Trophoblast cell (in vitro differentiated cells and primary cell): ENCODE measurements around the gene TXLNG.

ENCODE experiments used
- DNase-seq, 2 donors: peaks; one replicate each; pipeline ENCODE4 v3.0.0-alpha.2; 2016
- H2AFZ ChIP-seq: 2 replicates; pipeline ENCODE4 v1.6.1; 2013; ENCODE audit warnings: low read length, moderate library complexity, mild to moderate bottlenecking; ENCODE audit not compliant: insufficient read depth, poor library complexity
- H2AK5ac ChIP-seq: 2 replicates; pipeline ENCODE4 v1.6.1; 2013; ENCODE audit warnings: mild to moderate bottlenecking, low read length
- H2BK120ac ChIP-seq: 2 replicates; pipeline ENCODE4 v1.6.1; 2013; ENCODE audit warnings: low read length, mild to moderate bottlenecking, moderate library complexity; ENCODE audit not compliant: insufficient read depth, poor library complexity
- H2BK12ac ChIP-seq: 2 replicates; pipeline ENCODE4 v1.6.1; 2013; ENCODE audit warnings: mild to moderate bottlenecking, low read length, moderate library complexity
- H2BK5ac ChIP-seq: 2 replicates; pipeline ENCODE4 v1.6.1; 2013; ENCODE audit warnings: low read length, low read depth, moderate library complexity, mild to moderate bottlenecking; ENCODE audit not compliant: poor library complexity
- H3K14ac ChIP-seq: 2 replicates; pipeline ENCODE4 v1.6.1; 2013; ENCODE audit warnings: mild to moderate bottlenecking, low read length
- H3K18ac ChIP-seq: 2 replicates; pipeline ENCODE4 v1.6.1; 2013; ENCODE audit warnings: mild to moderate bottlenecking, low read length
- H3K23ac ChIP-seq: 2 replicates; pipeline ENCODE4 v1.6.1; 2013; ENCODE audit warnings: low read length
- H3K27ac ChIP-seq: 2 replicates; pipeline ENCODE4 v1.5.1; 2013; ENCODE audit warnings: low read depth, mild to moderate bottlenecking, inconsistent platforms, low read length, moderate library complexity
- H3K27me3 ChIP-seq: 2 replicates; pipeline ENCODE4 v1.6.1; 2013; ENCODE audit warnings: inconsistent platforms, mild to moderate bottlenecking, low read length, moderate library complexity; ENCODE audit not compliant: insufficient read depth
- H3K36me3 ChIP-seq, 2 experiments: 1 replicate in 1 of 2; 2 replicates in 1 of 2; pipeline ENCODE4 v1.6.1; 2013; ENCODE audit warnings: low read length in 2 of 2, mild to moderate bottlenecking in 2 of 2, moderate library complexity in 1 of 2; ENCODE audit not compliant: insufficient read depth in 2 of 2, control insufficient read depth in 1 of 2
- H3K4ac ChIP-seq: 2 replicates; pipeline ENCODE4 v1.6.1; 2013; ENCODE audit warnings: low read depth, mild to moderate bottlenecking, low read length, moderate library complexity
- H3K4me1 ChIP-seq, 2 experiments: 1 replicate in 1 of 2; 2 replicates in 1 of 2; pipeline ENCODE4 v1.6.1; 2013; ENCODE audit warnings: low read length in 2 of 2, mild to moderate bottlenecking in 2 of 2, moderate library complexity in 1 of 2; ENCODE audit not compliant: insufficient read depth in 2 of 2, control insufficient read depth in 1 of 2
- H3K4me2 ChIP-seq: 2 replicates; pipeline ENCODE4 v1.6.1; 2013; ENCODE audit warnings: inconsistent platforms, mild to moderate bottlenecking, low read length, moderate library complexity
- H3K4me3 ChIP-seq: 2 replicates; pipeline ENCODE4 v1.5.1; 2013; ENCODE audit warnings: mild to moderate bottlenecking, low read depth, low read length, inconsistent platforms
- H3K79me1 ChIP-seq: one replicate; pipeline ENCODE4 v1.6.1; 2013; ENCODE audit warnings: low read length
- H3K79me2 ChIP-seq: 2 replicates; pipeline ENCODE4 v1.6.1; 2013; ENCODE audit warnings: low read length, mild to moderate bottlenecking; ENCODE audit not compliant: control insufficient read depth, insufficient read depth, poor library complexity
- H3K9ac ChIP-seq: 2 replicates; pipeline ENCODE4 v1.6.1; 2013; ENCODE audit warnings: mild to moderate bottlenecking, low read length
- H3K9me3 ChIP-seq: 2 replicates; pipeline ENCODE4 v1.6.1; 2013; ENCODE audit warnings: low read depth, mild to moderate bottlenecking, control low read depth, inconsistent platforms, low read length; ENCODE audit not compliant: insufficient read depth
- H4K12ac ChIP-seq: 2 replicates; pipeline ENCODE4 v1.6.1; 2013; ENCODE audit warnings: low read depth, mild to moderate bottlenecking, low read length, moderate library complexity
- H4K8ac ChIP-seq: 2 replicates; pipeline ENCODE4 v1.6.1; 2013; ENCODE audit warnings: low read depth, mild to moderate bottlenecking, low read length, moderate library complexity
- H4K91ac ChIP-seq: one replicate; pipeline ENCODE4 v1.6.1; 2013; ENCODE audit warnings: low read depth, mild to moderate bottlenecking, low read length, moderate library complexity
- WGBS: extraction: QIAGEN DNeasy Blood & Tissue Kit; methylation state at CpG from one replicate; pipeline ENCODE4 v1.1.7; 2013; ENCODE audit warnings: missing lambda C conversion rate; ENCODE audit not compliant: insufficient read length, insufficient coverage; ENCODE audit errors: extremely low coverage; 5-methylcytosine and 5-hydroxymethylcytosine counted together

TXLNG gene

GRCh38 chrX:16851827-16852226, 65.6 kb downstream of the TXLNG start:
- Histone ChIP-seq H3K79me1 (no peaks in the 10 kb centered on the region), H3K23ac (no peak overlapping the region), H3K27ac (no peak overlapping the region), H3K4ac (no peak overlapping the region), H4K8ac (no peak overlapping the region), H3K9ac (no peak overlapping the region), H2BK120ac (no peak overlapping the region), H3K79me2 (no peaks in the 10 kb centered on the region), H2BK5ac (no peak overlapping the region), H2AK5ac (no peak overlapping the region), H2AFZ (no peak overlapping the region), H3K4me1 (no peaks in the 10 kb centered on the region), H4K91ac (no peak overlapping the region), H3K9me3 (no peaks in the 10 kb centered on the region), H3K4me2 (no peak overlapping the region), H2BK12ac (no peak overlapping the region), H3K14ac (no peak overlapping the region), H3K36me3 (peaks cover 23 to 27% of the 10 kb centered on the region in 2 experiments), H3K18ac (no peak overlapping the region), H3K27me3 (no peaks in the 10 kb centered on the region), H3K4me3 (no peak overlapping the region), H4K12ac (no peak overlapping the region)
- no CpG with 5 or more reads among the region's 3 CpGs for WGBS
- no peak for DNase-seq

GRCh38 chrX:16852617-16853179, 66.4 kb downstream of the TXLNG start:
- no peak for DNase-seq
- Histone ChIP-seq H4K12ac (no peak overlapping the region), H3K4me3 (no peak overlapping the region), H2AK5ac (no peak overlapping the region), H3K36me3 (peaks cover 22 to 23% of the 10 kb centered on the region in 2 experiments), H3K18ac (no peak overlapping the region), H3K23ac (no peak overlapping the region), H4K8ac (no peak overlapping the region), H3K14ac (no peak overlapping the region), H2BK120ac (no peak overlapping the region), H3K27ac (no peak overlapping the region), H2BK5ac (no peak overlapping the region), H3K4ac (no peak overlapping the region), H3K9ac (no peak overlapping the region), H2BK12ac (no peak overlapping the region), H3K27me3 (no peaks in the 10 kb centered on the region), H4K91ac (no peak overlapping the region), H2AFZ (no peak overlapping the region), H3K4me2 (no peak overlapping the region), H3K9me3 (no peaks in the 10 kb centered on the region), H3K79me2 (no peaks in the 10 kb centered on the region), H3K79me1 (no peaks in the 10 kb centered on the region), H3K4me1 (no peaks in the 10 kb centered on the region)
- no CpG with 5 or more reads among the region's 12 CpGs for WGBS

DNA sequence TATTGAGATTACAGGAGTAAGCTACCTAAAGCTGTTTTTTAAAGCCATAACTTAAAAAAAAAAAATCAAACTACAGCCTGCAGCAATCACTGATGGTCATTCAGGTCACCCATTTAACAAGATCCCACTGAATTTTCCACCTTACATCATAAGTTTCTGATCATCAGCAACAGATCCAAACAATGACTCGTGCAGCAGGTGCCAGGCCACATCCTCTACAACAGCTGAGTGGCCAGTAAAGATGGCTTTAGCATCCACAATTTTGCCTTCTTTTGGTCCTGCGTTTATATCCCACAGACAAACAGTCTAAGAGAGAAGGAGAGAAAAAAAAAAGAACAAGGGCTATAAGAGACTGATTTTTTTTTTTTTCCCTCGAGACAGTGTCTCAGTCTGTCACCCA, 67.3 kb downstream of the TXLNG start:
- Histone ChIP-seq H2BK12ac (no peak overlapping the region), H2AK5ac (no peak overlapping the region), H3K4me2 (no peak overlapping the region), H3K4me1 (no peaks in the 10 kb centered on the region), H2AFZ (no peak overlapping the region), H3K9me3 (no peaks in the 10 kb centered on the region), H4K8ac (no peak overlapping the region), H3K4ac (no peak overlapping the region), H4K91ac (no peak overlapping the region), H4K12ac (no peak overlapping the region), H3K27me3 (no peaks in the 10 kb centered on the region), H3K18ac (no peak overlapping the region), H3K79me2 (no peaks in the 10 kb centered on the region), H3K79me1 (no peaks in the 10 kb centered on the region), H3K9ac (no peak overlapping the region), H3K36me3 (peaks cover 21% of the 10 kb centered on the region in 2 experiments), H3K23ac (no peak overlapping the region), H2BK5ac (no peak overlapping the region), H3K27ac (no peak overlapping the region), H3K4me3 (no peak overlapping the region), H3K14ac (no peak overlapping the region), H2BK120ac (no peak overlapping the region)
- no CpG with 5 or more reads among the region's 3 CpGs for WGBS
- DNase-seq = no peak

DNA sequence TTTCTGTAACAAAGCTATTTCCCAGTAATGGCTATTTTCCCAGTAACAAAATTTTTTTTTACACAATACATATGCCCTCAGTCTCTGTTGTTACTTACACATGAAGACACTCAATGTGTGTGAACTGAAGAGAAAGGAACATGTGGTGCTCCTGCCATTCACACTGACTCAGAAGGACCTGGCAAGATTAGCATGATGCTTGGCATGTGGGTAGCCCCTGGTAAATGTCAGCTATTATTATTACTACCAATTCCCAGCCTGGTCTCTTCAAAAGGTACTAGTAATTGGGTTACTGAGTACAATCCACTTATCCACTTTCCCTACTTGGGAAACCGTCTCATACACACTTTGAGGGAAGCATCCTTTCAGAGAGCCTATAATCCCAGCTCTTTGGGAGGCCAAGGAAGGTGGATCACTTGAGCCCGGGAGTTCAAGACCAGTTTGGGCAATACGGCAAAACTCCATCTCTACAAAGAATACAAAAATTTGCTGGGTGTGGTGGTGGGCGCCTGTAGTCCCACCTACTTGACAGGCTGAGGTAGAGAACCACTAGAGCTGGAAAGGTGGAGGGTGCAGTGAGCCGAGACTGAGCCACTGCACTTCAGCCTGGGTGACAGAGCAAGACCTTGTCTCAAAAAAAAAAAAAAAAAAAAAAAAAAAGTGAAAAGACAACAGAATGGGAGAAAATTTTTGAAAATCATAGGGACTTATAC, 69.3 kb downstream of the TXLNG start:
- Histone ChIP-seq H4K8ac (no peak overlapping the region), H3K9me3 (no peaks in the 10 kb centered on the region), H3K79me2 (no peaks in the 10 kb centered on the region), H2BK5ac (no peak overlapping the region), H3K27ac (no peak overlapping the region), H3K18ac (no peak overlapping the region), H3K79me1 (no peaks in the 10 kb centered on the region), H3K14ac (no peak overlapping the region), H3K4me3 (no peak overlapping the region), H3K4me1 (no peaks in the 10 kb centered on the region), H3K23ac (no peak overlapping the region), H3K36me3 (peaks cover 18% of the 10 kb centered on the region in 2 experiments), H2AK5ac (no peak overlapping the region), H2BK12ac (no peak overlapping the region), H4K12ac (no peak overlapping the region), H3K27me3 (no peaks in the 10 kb centered on the region), H3K4me2 (no peak overlapping the region), H3K9ac (no peak overlapping the region), H4K91ac (no peak overlapping the region), H2AFZ (no peak overlapping the region), H2BK120ac (no peak overlapping the region), H3K4ac (no peak overlapping the region)
- no CpG with 5 or more reads among the region's 5 CpGs for WGBS
- no peak for DNase-seq
